ENCODE results near the gene ARHGEF12.
"Not testable (repeated sequence)": the region's sequence is repeated elsewhere in the genome, so short reads cannot be mapped to it uniquely, and the experiment has no call there.

The ARHGEF12 gene

DNA sequence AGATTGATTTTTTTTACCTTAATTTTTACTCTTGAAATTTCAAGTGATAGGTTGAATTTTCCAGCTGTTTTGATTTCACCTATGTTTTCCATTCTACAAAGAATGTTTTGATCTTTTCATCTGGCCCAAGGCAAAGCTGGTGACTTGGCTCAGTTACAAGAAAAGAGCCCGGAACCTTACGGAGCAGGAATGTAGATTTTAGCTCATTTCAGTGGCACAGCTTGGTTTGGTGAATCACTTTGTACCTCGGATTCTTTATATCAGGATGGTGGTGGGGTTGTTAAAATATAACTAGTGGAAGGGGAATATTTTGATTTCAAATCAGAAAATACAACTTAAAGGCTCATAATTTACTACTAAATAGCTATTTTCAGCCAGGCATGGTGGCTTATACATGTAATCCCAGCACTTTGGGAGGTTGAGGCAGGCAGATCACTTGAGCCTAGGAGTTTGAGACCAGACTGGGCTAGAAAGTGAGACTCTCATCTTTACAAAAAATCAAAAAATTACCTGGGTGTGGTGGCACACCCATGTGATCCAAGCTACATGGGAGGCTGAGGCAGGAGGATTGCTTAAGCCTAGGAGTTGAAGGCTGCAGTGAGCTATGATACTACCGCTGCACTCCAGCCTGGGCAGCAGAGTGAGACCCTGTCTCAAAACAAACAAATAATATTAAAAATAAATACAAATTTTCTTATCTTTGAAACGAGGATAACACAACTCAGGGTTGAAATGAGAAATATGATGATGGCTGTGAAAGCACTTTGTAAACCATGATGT is 166.0 kb downstream of the ARHGEF12 start:
- DNase-seq, result no peak

DNA sequence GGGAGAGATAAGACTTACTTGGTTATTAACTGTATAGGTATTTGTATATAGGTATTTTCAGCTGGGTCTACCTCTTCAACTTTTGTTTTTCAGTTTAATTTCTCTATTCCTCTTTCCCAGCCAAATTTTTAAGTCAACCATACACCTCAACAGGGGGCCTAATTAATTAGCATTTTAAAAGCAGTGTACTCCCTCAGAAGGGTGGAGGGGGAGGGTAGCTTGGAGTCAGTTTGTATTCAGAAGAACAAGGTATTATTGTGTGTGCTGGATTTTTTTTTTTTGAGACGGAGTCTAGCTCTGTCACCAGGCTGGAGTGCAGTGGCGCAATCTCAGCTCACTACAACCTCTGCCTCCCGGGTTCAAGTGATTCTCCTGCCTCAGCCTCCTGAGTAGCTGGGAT is 167.3 kb downstream of the ARHGEF12 start:
- not testable (repeated sequence) for DNase-seq

DNA sequence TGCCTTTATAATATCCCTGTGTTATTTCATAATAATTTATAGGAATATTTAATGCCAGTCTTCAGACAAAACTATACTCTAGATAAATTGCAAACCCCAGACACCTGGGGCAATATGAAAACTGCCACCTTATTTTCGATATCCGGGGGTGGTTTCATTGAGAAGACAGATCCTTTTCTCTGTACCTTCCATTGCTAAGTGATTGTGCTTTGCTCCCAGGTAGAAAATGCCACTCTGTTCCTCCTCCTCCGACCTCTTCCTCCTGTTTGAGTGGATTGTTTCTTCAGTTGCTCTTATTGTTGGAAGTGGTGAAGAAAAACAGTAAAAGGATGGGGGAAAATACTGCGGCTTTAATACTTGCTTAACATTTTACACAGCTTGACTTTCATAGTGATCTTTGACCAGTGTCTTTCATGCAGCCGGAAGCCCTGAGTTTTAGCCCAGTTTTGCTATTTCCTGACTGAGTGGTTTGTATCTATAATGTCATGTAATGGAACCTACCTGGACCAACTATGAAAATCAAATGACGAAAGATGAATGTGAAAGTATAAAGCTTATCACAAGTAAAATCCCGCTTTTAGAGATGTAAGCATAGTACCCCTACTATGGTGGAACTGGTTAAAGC is 169.7 kb downstream of the ARHGEF12 start:
- DNase-seq, result no peak

DNA sequence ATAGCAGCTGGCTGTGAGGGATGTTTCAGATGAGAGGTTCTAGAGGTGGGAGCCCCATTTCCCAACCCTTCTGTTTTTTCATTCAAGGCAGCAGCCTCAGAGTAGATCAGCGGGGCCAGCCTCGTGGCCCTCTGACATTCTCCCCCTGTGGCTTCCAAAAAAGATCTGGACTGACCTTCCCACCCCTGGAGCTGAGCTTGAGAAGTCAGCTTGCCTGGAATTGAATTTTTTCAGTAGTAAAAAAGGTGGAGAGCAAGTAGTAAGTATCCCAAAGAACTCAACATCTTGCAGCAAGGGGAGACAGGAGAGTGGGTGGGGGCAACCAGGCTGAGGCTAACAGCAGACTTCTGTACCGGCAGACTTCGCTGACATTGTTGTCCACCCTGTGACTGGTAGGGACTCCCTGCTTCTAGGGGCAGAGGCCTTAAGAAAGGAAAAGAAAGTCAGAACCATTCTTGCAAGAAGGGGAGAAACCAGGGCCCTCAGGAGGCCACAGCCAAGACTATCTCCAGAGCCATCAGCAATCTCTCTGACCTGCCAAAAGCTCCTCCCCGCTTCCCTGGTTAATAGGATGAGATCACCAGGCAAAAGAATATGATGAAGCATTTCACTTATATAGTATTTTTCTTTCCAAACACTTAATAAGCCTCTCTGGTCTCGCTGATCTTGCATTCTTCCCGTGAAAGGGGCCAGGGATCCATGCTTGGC is 173.3 kb downstream of the ARHGEF12 start:
- no peak for DNase-seq

DNA sequence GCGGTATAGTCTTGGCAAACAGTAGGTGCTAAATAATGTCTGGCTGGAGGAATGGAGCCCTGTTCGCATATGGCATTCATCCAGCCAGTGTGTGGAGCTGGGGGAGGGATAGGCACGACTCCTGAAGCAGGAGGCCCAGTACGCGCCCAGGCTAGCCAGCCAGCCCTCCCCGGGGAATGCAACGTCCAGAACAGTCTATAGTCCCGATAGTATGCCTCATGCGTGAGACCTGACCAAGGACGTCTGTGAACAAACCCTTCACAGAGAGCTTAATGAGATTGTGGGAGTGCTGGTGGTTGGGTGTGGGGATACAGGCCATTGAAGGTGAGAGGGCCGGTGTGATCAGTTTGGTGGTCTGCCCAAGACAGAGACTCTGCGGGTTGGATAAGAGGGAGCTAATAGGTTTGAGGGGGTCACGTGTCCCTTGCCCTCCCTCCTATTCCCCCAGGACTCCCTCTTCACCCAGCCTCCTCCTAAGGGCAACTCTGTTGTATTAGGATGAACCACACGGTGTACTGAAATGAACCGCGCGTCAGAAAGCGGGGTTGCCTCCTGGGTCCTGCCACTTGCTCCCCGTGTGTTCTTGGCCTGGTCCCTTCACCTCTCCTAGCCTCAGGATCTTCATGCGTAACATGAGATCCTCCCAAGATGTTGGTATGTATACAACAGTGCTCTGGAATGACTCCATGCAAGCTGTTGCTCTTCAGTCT is 174.3 kb downstream of the ARHGEF12 start:
- DNase-seq, result no peak

DNA sequence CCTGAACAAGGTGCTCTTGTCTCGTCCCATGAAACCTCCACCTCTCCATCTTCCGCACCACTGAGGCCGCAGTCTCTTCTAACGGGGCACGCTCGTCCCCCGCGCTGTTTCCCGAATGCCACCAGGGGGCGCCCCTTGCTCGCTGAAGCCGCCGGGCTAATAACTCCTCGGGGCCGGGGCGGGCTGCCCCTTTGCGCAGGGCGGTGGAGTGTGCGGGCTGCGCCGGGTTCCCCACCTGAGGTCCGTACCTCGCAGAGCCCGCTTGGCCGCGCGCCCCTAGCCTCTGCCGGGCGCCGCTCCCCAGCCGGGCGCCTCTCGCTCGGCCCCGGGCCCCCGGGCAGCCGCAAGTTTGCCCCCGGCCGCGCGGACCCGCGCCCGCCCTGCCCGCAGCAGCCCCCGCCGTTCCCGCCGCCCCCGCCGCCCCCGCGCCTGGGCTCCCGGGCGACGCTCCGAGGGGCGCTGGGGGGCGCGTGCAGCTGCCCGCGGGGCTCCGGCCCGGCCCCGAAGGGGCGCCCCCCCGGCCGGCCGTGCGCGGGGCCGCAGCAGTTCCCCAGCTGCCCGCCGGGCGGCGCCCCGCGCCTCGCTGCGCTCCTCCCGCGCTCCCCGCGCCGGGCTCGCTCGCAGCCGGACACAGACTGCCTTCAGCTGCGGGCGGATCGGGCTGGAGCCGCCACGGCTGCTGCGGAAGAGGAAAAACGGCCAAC is 175.1 kb downstream of the ARHGEF12 start, which contains the start of gene GRIK4:
GRIK4 (plus strand) TSS at position 633 of the 704 bp plus-strand sequence. CDS start 148,571 bp downstream, outside the sequence.
- peak; percentile 80 to 81 for DNase-seq

DNA sequence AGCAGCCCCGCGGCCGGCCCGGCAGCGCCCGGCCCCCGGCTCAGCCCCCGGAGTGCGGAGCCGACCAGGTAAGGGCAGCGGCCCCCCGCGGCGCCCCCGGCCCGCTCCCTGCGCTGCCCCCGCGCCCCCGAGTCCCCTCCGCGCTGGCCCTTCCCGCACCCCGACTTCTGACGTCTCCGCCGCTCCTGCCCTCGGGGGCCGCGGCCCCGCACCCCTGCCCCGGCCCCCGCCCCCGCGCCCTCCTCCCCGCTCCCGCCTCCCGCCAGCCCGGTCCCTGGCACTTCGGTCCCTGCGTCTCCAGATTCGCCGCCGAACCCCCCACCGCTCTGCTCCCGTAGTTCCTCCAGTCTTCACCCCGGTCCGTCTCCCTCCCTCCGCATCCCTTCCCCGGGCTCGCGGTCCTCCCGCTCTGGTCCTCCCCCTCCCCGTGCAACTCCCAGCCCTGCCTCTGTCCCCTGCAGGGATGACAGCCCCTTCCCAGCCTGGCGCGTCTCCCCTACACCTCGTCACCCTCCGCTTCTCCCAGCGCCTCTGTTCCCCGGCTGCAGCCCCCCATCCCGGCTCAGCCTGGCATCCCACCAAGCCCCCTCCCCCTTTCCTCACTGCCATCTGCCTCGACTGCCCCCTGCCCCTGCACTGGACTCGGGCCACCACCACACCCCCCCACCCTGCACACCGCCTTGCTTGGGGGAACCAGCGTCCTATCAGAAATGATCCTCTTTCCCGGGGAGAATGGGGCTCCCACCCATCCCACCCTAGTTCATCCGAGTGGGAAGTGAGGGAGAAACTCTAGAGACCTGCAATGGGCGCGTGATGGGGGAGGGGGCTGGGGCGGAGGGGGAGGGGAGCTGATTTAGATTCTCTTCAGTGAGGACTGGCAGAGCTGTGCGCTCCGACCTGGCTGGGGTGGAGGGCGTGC is 175.9 kb downstream of the ARHGEF12 start:
- DNase-seq, result no peak

DNA sequence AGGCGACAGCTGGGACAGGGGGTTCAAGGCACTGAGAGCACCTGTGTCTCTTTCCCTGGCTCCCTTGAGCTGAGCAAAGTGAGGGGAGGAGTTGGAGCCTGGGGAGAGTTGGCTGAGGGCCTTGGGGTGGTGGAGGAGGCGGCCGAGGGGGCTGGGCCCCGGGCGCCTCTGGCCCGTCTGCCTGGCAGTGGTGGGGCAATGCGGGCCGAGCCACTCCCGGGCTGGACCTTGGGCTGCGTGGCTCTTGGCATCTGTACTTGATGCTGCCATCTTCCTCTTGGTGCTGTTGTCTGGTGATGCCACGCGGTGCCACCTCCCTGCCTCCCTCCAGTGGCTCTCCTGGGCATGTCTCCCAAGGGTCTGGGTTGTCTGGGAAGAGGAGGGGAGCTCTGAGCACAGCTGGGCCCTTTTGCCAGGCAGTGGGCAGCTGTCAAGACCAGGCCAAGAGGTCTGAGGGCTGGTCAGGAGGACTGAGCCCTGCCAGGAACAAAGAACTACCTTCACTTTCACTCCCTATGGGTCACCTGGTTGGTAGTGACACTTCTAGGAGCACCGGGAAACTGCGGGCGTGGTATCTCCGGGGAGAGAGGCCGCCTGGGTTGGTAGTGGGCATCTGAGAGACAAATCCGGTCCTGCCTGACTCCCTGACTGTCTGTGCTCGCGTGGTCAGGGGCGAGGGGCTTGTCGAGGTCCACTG is 176.7 kb downstream of the ARHGEF12 start:
- DNase-seq, result peak in 1 of 2 experiments; percentile 16

DNA sequence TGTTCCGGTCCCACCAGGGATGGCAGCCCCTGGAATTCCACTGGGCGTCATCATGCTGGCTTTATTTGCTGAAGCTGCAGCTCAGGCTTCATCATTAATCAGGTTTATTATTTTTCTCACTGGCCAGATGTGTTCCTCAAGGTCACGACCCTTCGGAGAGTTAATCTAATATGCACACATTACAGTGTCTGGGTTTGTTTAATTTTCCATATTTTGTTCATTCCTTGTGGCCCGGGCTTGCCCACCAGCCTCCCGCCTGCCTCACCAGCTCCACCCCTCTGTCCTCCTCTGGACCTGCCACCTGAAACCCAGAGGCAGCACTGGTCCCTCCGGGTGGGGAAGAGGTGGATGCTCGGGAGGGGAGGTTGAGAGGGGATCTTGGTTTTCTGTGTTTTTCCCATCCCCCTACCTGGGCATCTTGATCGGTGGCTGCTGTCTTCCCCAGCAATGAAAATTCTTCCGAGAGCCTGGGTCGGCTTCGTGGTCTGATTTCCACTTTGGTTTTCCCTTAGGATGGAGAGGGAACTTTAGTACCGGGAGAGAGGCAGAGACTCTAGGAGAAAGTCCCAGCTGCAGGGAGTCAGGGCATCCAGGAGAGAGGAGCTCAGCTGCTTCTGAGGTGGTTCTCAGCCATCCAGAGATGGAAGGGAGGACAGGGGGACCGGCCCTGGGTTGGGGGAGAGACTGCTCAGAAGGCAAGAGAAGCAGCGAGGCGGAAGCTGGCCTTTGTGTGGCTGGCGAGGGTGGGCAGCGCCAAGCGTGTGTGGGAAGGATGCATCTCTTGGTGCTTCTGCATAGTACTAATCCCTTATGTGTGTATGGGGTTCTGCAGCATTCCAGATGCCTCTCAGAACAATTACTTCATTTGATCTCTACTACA is 177.5 kb downstream of the ARHGEF12 start:
- no peak for DNase-seq

DNA sequence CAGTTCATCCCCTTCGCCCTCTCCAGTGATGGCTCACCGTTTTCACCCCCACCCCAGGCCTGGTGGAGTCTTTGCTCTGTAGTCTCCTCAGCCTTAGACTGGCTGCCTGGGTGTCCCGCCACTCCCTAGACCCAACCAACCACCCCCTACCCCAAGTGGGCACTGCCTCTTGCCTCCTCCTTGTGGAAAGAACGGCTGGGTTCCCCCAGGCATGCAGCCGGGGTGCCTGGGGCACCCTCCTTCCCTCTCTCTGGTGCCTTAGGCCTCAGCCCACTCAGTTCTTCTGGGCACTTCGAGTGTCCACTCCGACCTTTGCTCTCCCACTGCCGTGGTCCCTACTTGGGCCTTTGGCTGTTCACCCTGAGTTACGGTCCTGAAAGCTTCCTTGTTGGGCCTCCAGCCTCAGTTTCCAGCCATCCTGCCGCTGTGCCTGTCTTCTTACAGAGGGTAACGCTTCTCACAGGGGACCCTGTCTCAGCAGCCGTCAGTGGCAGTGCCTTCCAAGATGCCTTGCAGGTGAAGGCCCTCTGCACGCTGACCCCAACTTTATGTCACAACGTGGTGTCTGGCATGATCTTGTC is 178.4 kb downstream of the ARHGEF12 start:
- no peak for DNase-seq

DNA sequence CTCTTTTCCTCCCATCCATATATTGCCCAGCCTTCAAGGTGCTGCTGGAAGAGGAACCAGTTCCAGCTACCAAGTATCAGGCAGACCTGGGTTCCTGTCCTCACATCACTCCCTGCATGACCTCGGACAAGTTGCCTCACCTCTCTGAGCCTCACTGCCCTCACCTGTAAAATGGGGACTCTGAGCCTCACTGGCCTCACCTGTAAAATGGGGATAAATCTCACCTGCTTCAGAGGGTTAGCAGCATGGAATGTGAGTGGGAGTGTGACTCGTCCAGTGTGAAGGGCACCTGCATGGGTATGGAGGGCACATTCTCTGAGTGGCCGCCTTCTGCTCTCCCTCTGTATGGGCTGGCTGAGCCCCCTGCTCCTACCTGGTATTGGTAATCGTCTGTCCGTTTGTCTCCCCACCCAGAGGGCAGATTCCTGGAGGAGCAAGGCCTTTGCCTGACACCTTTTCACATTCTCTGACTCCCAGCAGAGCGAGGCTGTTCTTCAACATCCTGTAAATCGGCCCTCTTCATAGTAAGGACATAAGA is 179.0 kb downstream of the ARHGEF12 start:
- DNase-seq, result no peak

DNA sequence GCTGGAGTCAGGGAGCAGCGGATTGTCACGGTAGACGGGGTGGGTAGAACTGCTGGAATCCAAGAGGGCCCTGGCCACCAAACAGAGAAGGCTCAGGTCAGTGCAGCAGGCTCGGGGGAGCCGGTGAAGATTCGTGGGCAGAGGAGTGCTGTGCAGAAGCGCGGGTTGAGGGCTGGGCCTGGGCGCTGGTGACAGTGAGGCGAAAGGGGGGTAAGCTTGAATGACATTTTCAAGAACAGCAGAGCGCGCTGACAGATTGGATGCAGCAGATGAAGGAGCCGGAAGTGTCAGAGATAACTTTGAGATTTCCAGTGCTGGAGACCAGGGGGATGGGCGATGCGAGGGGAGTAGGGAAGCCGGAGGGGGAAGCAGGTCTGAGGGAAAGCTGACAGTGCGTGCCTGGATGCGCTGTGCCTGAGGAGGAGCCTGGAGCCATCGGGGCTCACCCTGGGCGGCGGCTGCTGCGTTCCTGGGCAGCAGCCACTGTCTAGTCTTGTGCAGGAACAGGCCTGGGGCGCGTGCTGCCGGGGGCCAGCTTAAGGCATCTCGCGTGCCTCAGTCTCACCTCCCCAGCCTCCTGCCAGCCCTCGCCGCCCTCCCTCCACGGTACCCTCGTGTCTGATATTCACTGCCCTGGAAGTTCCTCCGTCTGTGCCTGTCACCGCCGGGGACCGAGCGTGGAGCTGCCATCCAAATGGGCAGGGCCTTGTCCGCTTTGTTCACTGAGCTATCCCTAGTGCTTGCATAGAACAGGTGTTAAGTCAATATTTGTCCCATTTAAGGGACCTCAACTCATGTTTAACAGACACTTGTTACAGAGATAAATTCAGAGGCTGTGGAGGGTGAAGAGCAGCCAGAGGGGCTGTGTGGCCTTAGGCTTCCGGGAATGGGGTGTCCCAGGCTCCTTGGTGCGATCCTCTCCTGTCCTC is 180.5 kb downstream of the ARHGEF12 start:
- peak in 1 of 2 experiments; percentile 12 for DNase-seq

DNA sequence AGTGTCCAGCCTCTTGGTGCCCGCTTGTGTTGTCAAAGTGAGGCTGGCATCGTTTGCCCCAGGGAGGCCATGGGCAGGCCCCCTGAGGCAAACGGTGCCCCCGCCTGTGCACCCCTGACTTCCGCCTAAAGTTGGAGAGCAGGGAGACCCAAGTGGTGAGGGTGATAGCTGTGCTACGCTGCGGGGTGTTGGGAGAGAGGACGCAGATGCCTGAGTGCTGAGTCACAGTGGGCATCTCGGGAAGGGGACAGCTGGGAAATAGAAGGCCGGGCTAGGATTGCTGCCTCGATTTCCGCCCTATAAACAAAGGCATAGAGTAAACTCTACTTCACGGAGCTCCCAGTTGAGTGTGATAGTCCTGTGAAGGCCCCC is 181.2 kb downstream of the ARHGEF12 start:
- DNase-seq, result no peak

DNA sequence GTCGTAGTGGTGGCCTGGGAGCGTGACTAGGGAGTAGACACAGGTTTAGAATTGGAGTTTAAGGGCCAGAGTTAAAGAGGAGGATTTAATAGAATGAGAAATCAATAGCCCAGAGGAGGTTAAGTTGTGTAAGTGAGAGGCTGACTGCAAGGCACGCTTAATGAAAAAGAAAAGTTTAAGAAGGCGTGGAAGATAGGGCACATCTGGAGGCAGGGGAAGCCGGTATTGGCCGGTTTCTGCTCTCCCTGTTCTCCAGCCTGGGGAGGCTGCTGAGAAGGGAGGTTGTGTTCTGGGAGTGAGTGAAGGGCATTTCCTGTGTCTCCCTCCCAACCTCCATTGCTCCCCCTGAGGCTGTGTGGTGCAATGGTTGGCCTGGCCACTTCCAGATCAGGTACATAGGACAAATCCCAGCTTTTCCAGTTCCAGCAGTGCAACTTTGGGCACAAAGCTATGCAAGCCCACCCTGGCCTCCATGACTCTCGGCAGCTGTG is 181.6 kb downstream of the ARHGEF12 start:
- DNase-seq, result no peak

DNA sequence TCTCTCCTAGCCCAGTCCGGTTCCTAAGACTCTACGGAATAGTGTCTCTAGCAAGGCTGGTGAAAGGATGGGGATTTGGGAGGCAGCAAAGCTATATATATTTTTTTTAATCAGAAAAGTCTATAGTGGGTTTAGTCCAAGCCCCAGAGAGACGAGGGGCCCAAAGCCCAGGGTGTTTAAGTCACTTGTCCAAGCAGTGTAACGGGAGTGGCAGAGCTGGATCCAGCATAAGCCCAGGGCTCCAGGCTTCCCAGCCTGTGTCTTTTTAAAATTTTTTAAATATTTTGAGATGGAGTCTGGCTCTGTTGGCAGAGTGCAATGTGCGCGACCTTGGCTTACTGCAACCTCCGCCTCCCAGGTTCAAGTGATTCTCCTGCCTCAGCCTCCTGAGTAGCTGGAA is 182.1 kb downstream of the ARHGEF12 start:
- DNase-seq, result no peak

DNA sequence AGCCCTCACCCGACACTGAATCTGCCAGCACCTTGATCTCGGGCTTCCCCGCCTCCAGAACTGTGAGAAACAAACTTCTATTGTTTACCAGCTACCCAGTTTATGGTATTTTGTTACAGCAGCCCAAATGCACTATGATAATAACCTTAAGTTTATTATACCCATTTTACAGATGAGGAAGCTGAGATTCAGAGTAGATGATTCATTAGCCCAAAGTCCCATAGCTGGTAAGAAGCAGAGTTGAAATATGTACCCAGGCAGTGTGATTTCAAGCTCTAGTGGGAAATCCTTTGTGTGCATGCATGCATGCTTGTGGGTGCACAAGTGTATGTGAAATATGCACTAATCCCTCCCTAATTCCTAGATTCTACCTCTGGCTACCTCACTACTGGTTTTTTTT is 183.3 kb downstream of the ARHGEF12 start:
- DNase-seq, result no peak

DNA sequence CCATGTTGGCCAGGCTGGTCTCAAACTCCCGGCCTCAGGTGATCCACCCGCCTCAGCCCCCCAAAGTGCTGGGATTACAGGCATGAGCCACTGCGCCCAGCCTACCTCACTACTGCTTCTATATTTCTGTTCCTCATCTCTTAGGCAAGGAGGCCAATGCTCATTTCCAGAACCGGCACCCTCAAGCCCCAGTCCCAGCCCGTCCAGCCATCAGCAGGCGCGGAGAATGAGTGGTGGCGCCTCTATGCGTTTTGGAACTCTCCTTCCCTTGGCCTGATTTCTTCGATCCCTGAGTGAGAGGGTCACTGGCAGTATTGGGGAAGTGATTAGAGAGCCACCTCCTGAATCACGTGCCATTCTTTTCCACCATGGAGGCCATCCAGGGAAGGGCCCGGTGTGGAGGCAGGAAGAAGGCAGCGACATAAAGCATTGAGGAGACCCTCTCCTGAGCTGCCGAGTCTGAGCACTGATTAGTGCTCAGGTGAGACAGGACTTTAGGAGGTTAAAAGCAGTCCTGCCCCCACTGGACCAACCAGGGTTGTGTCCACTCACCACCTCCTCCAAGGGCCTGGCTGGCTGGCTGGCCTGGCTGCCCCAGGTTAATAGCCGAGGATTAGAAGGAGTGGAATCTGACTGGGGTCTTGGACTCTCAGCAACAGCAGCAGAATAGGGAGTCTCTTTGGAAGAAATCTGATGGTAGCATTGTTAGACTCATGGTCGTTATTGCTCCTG is 184.0 kb downstream of the ARHGEF12 start:
- no peak for DNase-seq

All from NCI-H2081 (cell line).